HCT116 (cell line): ENCODE measurements around the gene CDC42BPA. TPM values are rescaled to one million over a fixed set of nuclear protein-coding genes. Genes with fewer than 3 reads are reported as not detected.

Experiments
- ATAC-seq: fragments of 200-7000 bp; cut with Tn5 transposase; 2 replicates; pipeline ENCODE4 v1.9.1; 2020; ENCODE audit warnings: mild to moderate bottlenecking, moderate library complexity
- BruUV-seq: library from RNA; stranded (reverse); fragments of 400-500 nt; replicated peaks from 2 replicates; lab custom pipeline; 2021; lab: Mats Ljungman, UMichigan
- CTCF ChIA-PET: fragments of 300-600 bp; sonication (Branson Sonifier 250); formaldehyde crosslinking; loops from one replicate; lab custom pipeline; 2021; ENCODE audit warnings: antibody characterized with exemption; lab: Charles Lee
- POLR2A ChIA-PET: fragments of 300-600, 350-600 bp; sonication (Branson Sonifier 250); formaldehyde crosslinking; loops from one replicate; lab custom pipeline; 2021; ENCODE audit warnings: antibody characterized with exemption; lab: Charles Lee
- RAD21 ChIA-PET, 2 experiments: fragments of 300-600 bp; sonication (Branson Sonifier 250); formaldehyde crosslinking; loops; one replicate each; lab custom pipeline; 2023; ENCODE audit warnings: low total read pairs in 2 of 2; ENCODE audit not compliant: uncharacterized antibody in 2 of 2, unreplicated experiment in 2 of 2, low non-redundant PET in 1 of 2; lab: Charles Lee
- DNase-seq: peaks from one replicate; pipeline ENCODE4 v3.0.0-alpha.2; 2010; ENCODE audit warnings: low read depth, low spot score
- H2AFZ ChIP-seq: fragments of 200-600 bp; shearing (Covaris generic), sonication (generic); 2 replicates; pipeline ENCODE4 v1.6.1; 2017; ENCODE audit warnings: low read depth, mixed run types, mixed read lengths, antibody characterized with exemption, low read length; ENCODE audit not compliant: poor library complexity, severe bottlenecking
- H3K27ac ChIP-seq: 2 replicates; pipeline ENCODE4 v1.5.1; 2012; ENCODE audit warnings: low read depth, low read length
- H3K27me3 ChIP-seq: fragments of 200-600 bp; sonication (generic); 2 replicates; pipeline ENCODE4 v1.6.1; 2016; ENCODE audit warnings: mixed run types, low read length, mixed read lengths; ENCODE audit not compliant: insufficient read depth
- H3K36me3 ChIP-seq, 2 experiments: fragments of 200-500 bp in 1 of 2; fragments of 200-600 bp in 1 of 2; sonication (Bioruptor generic) in 1 of 2; sonication (generic) in 1 of 2; 2 replicates each; pipeline versions ENCODE4 v1.5.1 to v1.6.1; 2014 to 2016; ENCODE audit warnings: low read length in 2 of 2, inconsistent platforms in 1 of 2, mixed read lengths in 1 of 2, mixed run types in 1 of 2; ENCODE audit not compliant: insufficient read depth in 2 of 2, control insufficient read depth in 1 of 2
- H3K4me1 ChIP-seq, 2 experiments: fragments of 200-600 bp in 1 of 2; sonication (generic) in 1 of 2; 2 replicates each; pipeline versions ENCODE4 v1.5.1 to v1.6.1; 2012 to 2017; ENCODE audit warnings: low read length in 2 of 2, inconsistent platforms in 1 of 2, mild to moderate bottlenecking in 1 of 2, mixed read lengths in 1 of 2, mixed run types in 1 of 2, moderate library complexity in 1 of 2; ENCODE audit not compliant: insufficient read depth in 2 of 2, control insufficient read depth in 1 of 2
- H3K4me2 ChIP-seq: fragments of 200-600 bp; sonication (generic); 2 replicates; pipeline ENCODE4 v1.6.1; 2017; ENCODE audit warnings: mixed run types, low read length, mixed read lengths
- H3K4me3 ChIP-seq, 2 experiments: fragments of 200-600 bp in 1 of 2; sonication (generic) in 1 of 2; replicated peaks in 1 of 2; 2 replicates each; pipeline ENCODE4 v1.5.1; 2011 to 2016; ENCODE audit warnings: low read length in 2 of 2, control low read depth in 1 of 2, low read depth in 1 of 2, mild to moderate bottlenecking in 1 of 2, mixed read lengths in 1 of 2, mixed run types in 1 of 2
- H3K79me2 ChIP-seq: fragments of 200-600 bp; sonication (generic); 2 replicates; pipeline ENCODE4 v1.6.1; 2017; ENCODE audit warnings: mild to moderate bottlenecking, mixed run types, low read length, moderate library complexity, mixed read lengths; ENCODE audit not compliant: insufficient read depth
- H3K9ac ChIP-seq: fragments of 200-600 bp; sonication (generic); 2 replicates; pipeline ENCODE4 v1.6.1; 2016; ENCODE audit warnings: low read length, mixed read lengths
- H3K9me2 ChIP-seq: fragments of 200-600 bp; sonication (generic), shearing (Covaris generic); 2 replicates; pipeline ENCODE4 v1.6.1; 2017; ENCODE audit warnings: mixed run types, mild to moderate bottlenecking, moderate library complexity; ENCODE audit not compliant: insufficient read depth
- H3K9me3 ChIP-seq, 2 experiments: fragments of 200-500 bp in 1 of 2; fragments of 200-600 bp in 1 of 2; sonication (Bioruptor generic) in 1 of 2; sonication (generic) in 1 of 2; 2 replicates each; pipeline ENCODE4 v1.6.1; 2014 to 2017; ENCODE audit warnings: low read length in 2 of 2, mixed read lengths in 2 of 2, inconsistent platforms in 1 of 2, low read depth in 1 of 2, mild to moderate bottlenecking in 1 of 2, mixed run types in 1 of 2, moderate library complexity in 1 of 2; ENCODE audit not compliant: control insufficient read depth in 1 of 2, insufficient read depth in 1 of 2
- H4K20me1 ChIP-seq: fragments of 200-600 bp; sonication (generic), shearing (Covaris generic); 2 replicates; pipeline ENCODE4 v1.6.1; 2017; ENCODE audit warnings: mixed run types, mild to moderate bottlenecking, moderate library complexity; ENCODE audit not compliant: insufficient read depth
- FOSL1 ChIP-seq: IDR thresholded peaks from 2 replicates; pipeline ENCODE4 v1.6.1; 2012; ENCODE audit warnings: low read depth
- JUND ChIP-seq: IDR thresholded peaks from 2 replicates; pipeline ENCODE4 v1.6.1; 2012
- ZNF274 ChIP-seq: fragments of 200-500 bp; sonication (Bioruptor generic); IDR thresholded peaks from 2 replicates; pipeline ENCODE4 v1.6.1; 2014; ENCODE audit warnings: mild to moderate bottlenecking, low read depth, low read length, inconsistent platforms
- intact Hi-C: fragments of 100-400 bp; cut with micrococcal nuclease; formaldehyde crosslinking; loops from 2 replicates; pipeline ENCODE4 v1.10.0; 2022
- total RNA-seq: library from RNA; stranded (reverse); gene quantifications from one replicate; pipeline ENCODE4 v1.2.1, GENCODE V29; 2021; ENCODE audit not compliant: unreplicated experiment

The CDC42BPA gene
- total RNA-seq, 1 experiment from 2014 or later: 44.0 TPM

DNA sequence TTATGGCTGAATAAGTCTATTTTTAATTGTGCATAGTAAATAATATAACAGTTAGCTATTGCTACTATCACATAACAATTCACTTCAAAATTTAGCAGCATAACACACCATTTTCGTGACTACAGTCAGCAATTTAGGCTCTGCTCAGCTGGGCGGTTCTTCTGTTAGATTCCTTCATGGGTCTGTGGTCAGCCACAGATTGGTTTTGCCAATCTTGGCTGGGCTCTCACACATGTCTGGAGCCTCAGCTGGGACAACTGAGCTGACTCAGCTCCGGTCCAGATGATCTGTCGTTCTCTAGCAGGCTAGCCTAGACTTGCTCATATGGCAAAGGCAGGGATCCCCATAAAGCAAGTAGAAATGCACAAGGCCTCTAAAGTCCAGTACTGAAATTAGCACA, 15.1 kb upstream of the CDC42BPA start:
- no peaks in the 10 kb centered on the region for H3K36me3 ChIP-seq
- H3K9ac ChIP-seq: no peak overlapping the region
- H3K79me2 ChIP-seq: no peaks in the 10 kb centered on the region
- no peaks in the 10 kb centered on the region for H4K20me1 ChIP-seq
- H3K4me2 ChIP-seq: no peak overlapping the region
- DNase-seq (no peak), ATAC-seq (peak; percentile 59; the same call in 1 of the 2 replicates)
- intact Hi-C loops: no loop called here
- no peak overlapping the region for H3K4me3 ChIP-seq
- no peaks in the 10 kb centered on the region for H3K9me2 ChIP-seq
- H3K9me3 ChIP-seq: no peaks in the 10 kb centered on the region
- H3K27ac ChIP-seq: no peak overlapping the region
- no peak overlapping the region for H2AFZ ChIP-seq
- TF ChIP-seq JUND (0 out of 2 replicates have a peak, but pooled peaks have one; percentile 17), ZNF274 (no peak)
- TF ChIP-seq, all 23 proteins: peak for 1
- no TSS peak for BruUV-seq
- no peaks in the 10 kb centered on the region for H3K27me3 ChIP-seq
- H3K4me1 ChIP-seq: peaks cover 0 to 6% of the 10 kb centered on the region in 2 experiments; a peak in 1 of 4 replicates
- ChIA-PET POLR2A (interaction anchor here (1.2 kb wide), 1 partner anchor 15 kb away, joined by 3 read pairs; no protein-coding TSS in a partner anchor), RAD21 (no interaction called here), CTCF (no interaction called here)

DNA sequence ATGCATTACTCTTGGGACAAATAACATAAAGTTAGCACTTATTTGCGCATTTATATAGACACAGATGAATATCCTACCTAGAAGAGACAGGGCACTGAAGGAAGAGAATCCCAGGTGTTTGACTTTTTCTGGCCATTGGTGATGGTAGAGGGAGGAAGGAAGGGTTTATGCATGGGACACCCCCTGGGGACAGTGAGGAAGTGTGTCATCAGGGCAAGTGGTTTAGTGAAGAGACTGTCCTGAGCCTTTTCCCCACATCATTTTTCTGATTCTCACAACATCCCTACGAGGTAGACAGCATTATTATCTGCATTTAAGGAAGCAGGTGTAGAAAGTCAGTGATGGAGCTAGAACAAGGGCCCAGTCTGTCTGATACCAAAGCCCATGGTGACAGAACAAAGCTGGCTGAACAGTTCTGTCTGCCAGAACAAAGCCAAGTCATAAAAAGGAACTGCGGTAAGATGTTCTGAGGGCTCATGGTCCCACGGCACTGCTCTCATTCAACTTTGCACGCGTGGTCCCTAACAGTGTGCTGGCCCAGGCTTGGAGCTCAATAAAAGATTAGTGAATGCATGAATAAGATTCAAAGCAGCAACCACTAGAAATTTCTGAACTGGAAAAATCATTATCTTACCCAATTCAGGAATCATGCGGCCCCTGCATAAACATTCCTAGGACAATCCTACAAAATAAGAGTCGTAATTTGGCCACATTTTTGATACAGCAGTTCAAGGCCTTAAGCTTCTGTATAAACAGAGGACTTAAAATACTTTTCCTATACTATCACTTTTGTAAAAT, 12.2 kb upstream of the CDC42BPA start:
- Histone ChIP-seq H3K9ac (no peak overlapping the region), H4K20me1 (no peaks in the 10 kb centered on the region), H3K4me2 (no peak overlapping the region), H3K79me2 (no peaks in the 10 kb centered on the region), H3K4me3 (no peak overlapping the region), H3K9me2 (no peaks in the 10 kb centered on the region), H3K9me3 (no peaks in the 10 kb centered on the region), H3K4me1 (peaks cover 0 to 6% of the 10 kb centered on the region in 2 experiments; a peak in 1 of 4 replicates), H2AFZ (peak overlapping the region; percentile 57), H3K27me3 (no peaks in the 10 kb centered on the region), H3K27ac (no peak overlapping the region), H3K36me3 (no peaks in the 10 kb centered on the region)
- DNase-seq (no peak), ATAC-seq (no peak)
- RAD21 ChIA-PET: no interaction called here
- intact Hi-C loops: no loop called here
- no peak for TF ChIP-seq FOSL1
- TF ChIP-seq ZNF274: no peak
- BruUV-seq: no TSS peak
- CTCF ChIA-PET: no interaction called here
- POLR2A ChIA-PET: no interaction called here
